Measurements from ENCODE around the gene OR56B4. TPM values are rescaled to one million over a fixed set of nuclear protein-coding genes. Genes with fewer than 3 reads are reported as not detected.

The OR56B4 gene
- total RNA-seq, 1 experiment from 2014 or later: not detected

DNA sequence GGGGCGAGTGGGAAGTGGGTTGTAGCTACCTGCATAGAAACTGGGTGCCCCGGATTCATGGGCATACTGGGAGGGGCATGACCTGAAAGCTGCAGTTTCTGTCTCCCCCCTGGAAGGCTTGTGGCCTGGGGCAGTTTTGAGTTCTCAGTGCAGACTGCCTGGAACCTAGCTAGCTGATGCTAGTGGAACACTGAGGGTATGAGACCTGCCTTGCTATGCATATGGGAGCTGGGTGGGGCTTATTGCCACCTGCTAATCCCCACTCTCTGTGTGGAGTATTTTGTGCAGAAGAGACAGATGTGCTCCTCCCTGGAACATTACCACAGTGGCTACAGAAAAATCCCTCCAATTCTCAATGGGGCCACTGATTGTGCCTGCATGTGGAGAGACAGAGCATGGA, 11.7 kb upstream of the OR56B4 start:
- H3F3A ChIP-seq (ENCODE audit: insufficient read depth, low read depth): no peaks in the 10 kb centered on the region

DNA sequence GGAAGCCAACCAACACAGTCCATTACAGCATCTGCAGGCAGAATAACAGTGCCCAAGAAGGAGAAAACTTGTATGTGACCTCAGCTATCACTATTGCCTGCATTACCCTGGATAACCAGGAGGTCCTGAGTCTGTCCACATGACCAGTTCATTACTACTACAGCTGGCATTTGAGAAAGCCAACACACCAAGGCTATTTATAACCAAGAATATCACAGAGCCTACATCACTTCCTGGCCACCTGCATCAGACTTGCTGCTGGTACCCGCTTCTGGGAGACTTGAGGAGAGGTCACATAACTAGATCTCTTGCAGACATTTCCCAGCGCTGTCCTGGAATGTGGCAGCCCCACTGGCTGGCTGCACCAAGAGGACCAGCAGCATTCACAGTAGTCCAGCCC, 11.1 kb upstream of the OR56B4 start:
- Histone ChIP-seq H3K27ac (no peak overlapping the region), H3F3A (ENCODE audit: insufficient read depth, low read depth) (no peaks in the 10 kb centered on the region), H3K4me3 (no peak overlapping the region), H3K9me2 (ENCODE audit: insufficient read depth) (no peaks in the 10 kb centered on the region), H3K4me1 (replicated peaks; ENCODE audit: insufficient read depth) (no peaks in the 10 kb centered on the region), H4K20me1 (ENCODE audit: insufficient read depth) (no peaks in the 10 kb centered on the region), H2AFZ (no peak overlapping the region), H3K79me2 (ENCODE audit: low read depth) (no peaks in the 10 kb centered on the region), H3K27me3 (ENCODE audit: insufficient read depth, low read depth) (no peaks in the 10 kb centered on the region), H3K9me3 (ENCODE audit: insufficient read depth, low read depth) (no peaks in the 10 kb centered on the region), H3K36me3 (ENCODE audit: low read depth) (no peaks in the 10 kb centered on the region), H3K4me2 (no peak overlapping the region)
- intact Hi-C loops (cut with micrococcal nuclease; ENCODE audit: unreplicated experiment): no loop called here
- CTCF ChIA-PET: no interaction called here
- no TSS peak for BruUV-seq (replicated peaks)
- no peak for TF ChIP-seq EZH2 (IDR thresholded peaks at IDR 0.05; ENCODE audit: low read depth)
- TF ChIP-seq, protein P1, sequence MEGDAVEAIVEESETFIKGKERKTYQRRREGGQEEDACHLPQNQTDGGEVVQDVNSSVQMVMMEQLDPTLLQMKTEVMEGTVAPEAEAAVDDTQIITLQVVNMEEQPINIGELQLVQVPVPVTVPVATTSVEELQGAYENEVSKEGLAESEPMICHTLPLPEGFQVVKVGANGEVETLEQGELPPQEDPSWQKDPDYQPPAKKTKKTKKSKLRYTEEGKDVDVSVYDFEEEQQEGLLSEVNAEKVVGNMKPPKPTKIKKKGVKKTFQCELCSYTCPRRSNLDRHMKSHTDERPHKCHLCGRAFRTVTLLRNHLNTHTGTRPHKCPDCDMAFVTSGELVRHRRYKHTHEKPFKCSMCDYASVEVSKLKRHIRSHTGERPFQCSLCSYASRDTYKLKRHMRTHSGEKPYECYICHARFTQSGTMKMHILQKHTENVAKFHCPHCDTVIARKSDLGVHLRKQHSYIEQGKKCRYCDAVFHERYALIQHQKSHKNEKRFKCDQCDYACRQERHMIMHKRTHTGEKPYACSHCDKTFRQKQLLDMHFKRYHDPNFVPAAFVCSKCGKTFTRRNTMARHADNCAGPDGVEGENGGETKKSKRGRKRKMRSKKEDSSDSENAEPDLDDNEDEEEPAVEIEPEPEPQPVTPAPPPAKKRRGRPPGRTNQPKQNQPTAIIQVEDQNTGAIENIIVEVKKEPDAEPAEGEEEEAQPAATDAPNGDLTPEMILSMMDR (conservative IDR thresholded peaks at IDR 0.05): no peak
- POLR2A ChIA-PET (ENCODE audit: unreplicated experiment): no interaction called here
- DNase-seq: no peak

More for the DNA sequence above, 11.7 kb upstream of the OR56B4 start:
- intact Hi-C loops (cut with micrococcal nuclease; ENCODE audit: unreplicated experiment): no loop called here
- H3K9me3 ChIP-seq (ENCODE audit: insufficient read depth, low read depth): no peaks in the 10 kb centered on the region
- TF ChIP-seq EZH2 (IDR thresholded peaks at IDR 0.05; ENCODE audit: low read depth): no peak
- TF ChIP-seq, protein P1 (conservative IDR thresholded peaks at IDR 0.05): no peak
- H3K4me3 ChIP-seq: no peak overlapping the region
- H3K27ac ChIP-seq: no peak overlapping the region
- BruUV-seq (replicated peaks): no TSS peak
- no peaks in the 10 kb centered on the region for H3K27me3 ChIP-seq (ENCODE audit: insufficient read depth, low read depth)
- H3K9me2 ChIP-seq (ENCODE audit: insufficient read depth): no peaks in the 10 kb centered on the region
- H3K4me2 ChIP-seq: no peak overlapping the region
- CTCF ChIA-PET: no interaction called here
- no peaks in the 10 kb centered on the region for H3K36me3 ChIP-seq (ENCODE audit: low read depth)
- no peaks in the 10 kb centered on the region for H3K79me2 ChIP-seq (ENCODE audit: low read depth)
- no peaks in the 10 kb centered on the region for H4K20me1 ChIP-seq (ENCODE audit: insufficient read depth)
- no peaks in the 10 kb centered on the region for H3K4me1 ChIP-seq (replicated peaks; ENCODE audit: insufficient read depth)
- no peak overlapping the region for H2AFZ ChIP-seq
- DNase-seq: no peak
- POLR2A ChIA-PET (ENCODE audit: unreplicated experiment): no interaction called here

DNA sequence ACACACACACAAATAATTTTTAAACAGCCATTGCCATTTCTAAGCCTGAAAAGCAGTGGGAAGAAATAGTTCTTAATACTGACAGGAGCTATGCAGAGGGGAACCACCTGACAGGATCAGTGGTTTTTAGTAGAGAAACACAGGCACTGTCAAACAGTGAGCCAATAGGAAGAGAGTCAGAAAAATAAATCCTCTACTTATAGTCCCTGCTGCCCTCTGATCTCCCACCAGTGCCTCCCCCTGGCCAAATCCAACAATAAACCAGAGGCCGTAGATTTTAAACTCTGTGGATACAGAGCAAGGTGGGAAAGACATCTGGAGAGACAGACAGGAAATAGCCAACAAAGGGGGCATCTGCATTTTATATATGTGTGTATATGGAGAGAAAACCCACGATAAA, 7.9 kb upstream of the OR56B4 start:
- H3K27ac ChIP-seq: no peak overlapping the region
- intact Hi-C loops (cut with micrococcal nuclease; ENCODE audit: unreplicated experiment): no loop called here
- no peak overlapping the region for H2AFZ ChIP-seq
- no peaks in the 10 kb centered on the region for H4K20me1 ChIP-seq (ENCODE audit: insufficient read depth)
- ChIA-PET CTCF (no interaction called here), POLR2A (ENCODE audit: unreplicated experiment) (interaction anchor here (0.6 kb wide), 1 partner anchor 31 kb away, joined by 12 read pairs; no protein-coding TSS in a partner anchor)
- H3K4me3 ChIP-seq: no peak overlapping the region
- H3K36me3 ChIP-seq (ENCODE audit: low read depth): no peaks in the 10 kb centered on the region
- TF ChIP-seq EZH2 (IDR thresholded peaks at IDR 0.05; ENCODE audit: low read depth): no peak
- TF ChIP-seq, protein P1 (conservative IDR thresholded peaks at IDR 0.05): no peak
- H3K79me2 ChIP-seq (ENCODE audit: low read depth): no peaks in the 10 kb centered on the region
- no peaks in the 10 kb centered on the region for H3K4me1 ChIP-seq (replicated peaks; ENCODE audit: insufficient read depth)
- DNase-seq: no peak
- H3K4me2 ChIP-seq: no peak overlapping the region
- no TSS peak for BruUV-seq (replicated peaks)
- no peaks in the 10 kb centered on the region for H3K27me3 ChIP-seq (ENCODE audit: insufficient read depth, low read depth)
- no peaks in the 10 kb centered on the region for H3K9me3 ChIP-seq (ENCODE audit: insufficient read depth, low read depth)
- H3F3A ChIP-seq (ENCODE audit: insufficient read depth, low read depth): no peaks in the 10 kb centered on the region
- no peaks in the 10 kb centered on the region for H3K9me2 ChIP-seq (ENCODE audit: insufficient read depth)
